ENCODE results near the gene KLRD1.
"Not testable (repeated sequence)": the region's sequence is repeated elsewhere in the genome, so short reads cannot be mapped to it uniquely, and the experiment has no call there.

The KLRD1 gene, protein sequence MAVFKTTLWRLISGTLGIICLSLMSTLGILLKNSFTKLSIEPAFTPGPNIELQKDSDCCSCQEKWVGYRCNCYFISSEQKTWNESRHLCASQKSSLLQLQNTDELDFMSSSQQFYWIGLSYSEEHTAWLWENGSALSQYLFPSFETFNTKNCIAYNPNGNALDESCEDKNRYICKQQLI
- 0.28 to 0.97 reads per million in 2 donors for total RNA-seq

DNA sequence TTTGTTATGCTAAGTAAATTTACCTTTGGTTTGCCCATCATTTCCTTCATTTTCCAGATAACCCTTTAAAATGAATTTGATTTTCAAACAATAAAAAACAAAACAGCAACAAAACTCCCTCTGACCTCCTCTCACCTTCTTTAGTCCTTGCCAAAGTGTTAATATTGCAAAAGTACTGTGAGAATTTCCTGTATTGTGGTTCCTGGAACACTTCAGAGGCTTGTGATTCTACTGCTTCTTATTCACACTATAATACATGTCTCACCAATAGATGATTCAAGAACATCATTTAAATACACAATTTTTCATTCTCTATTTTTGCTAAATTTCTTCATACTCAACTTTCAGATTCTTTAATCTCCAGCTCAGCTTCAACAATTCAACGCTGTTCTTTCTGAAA lies at the start of gene KLRD1:
KLRD1 (plus strand) TSS at position 241 of the 400 bp plus-strand sequence. CDS start 208 bp downstream, outside the sequence.
- DNase-seq, result no peak

DNA sequence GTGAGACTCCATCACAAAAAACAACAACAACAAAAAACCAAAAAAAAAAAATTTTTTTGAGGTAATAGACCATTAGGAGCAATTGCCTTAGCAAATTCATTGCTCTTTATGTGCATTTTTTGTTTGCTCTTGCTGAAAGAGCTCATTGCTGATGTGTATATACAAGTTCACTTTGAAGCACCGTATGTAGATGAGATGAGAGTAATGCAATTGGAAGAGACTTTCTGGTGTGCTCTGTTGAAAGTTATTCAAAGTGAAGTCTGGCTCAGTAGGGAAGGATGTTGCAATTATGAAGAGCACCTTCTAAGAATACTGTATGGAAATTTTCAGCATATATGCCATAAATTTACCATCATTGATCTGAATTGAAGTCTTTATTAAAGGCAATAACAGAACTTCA lies 46.7 kb upstream of the KLRD1 start:
- no peak for DNase-seq

DNA sequence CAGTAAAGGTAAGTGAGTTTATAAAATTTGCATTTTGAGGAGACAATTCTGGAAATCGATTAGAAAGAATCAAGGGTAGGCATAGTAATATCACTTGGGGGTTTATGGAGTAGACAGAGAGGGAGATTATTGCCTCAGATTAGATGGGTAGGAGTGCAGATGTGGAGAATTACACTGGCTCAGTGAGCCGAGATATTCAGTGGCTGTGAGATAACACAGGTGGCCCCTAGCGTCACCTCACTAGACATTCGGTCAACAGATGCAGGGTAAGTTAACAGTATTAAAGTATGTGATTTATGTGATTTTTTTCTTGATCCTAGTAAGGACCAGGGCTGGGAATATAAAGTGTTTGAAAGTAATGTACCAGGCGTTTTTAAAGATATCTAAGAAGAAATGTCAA lies 39.6 kb upstream of the KLRD1 start:
- DNase-seq, result no peak

DNA sequence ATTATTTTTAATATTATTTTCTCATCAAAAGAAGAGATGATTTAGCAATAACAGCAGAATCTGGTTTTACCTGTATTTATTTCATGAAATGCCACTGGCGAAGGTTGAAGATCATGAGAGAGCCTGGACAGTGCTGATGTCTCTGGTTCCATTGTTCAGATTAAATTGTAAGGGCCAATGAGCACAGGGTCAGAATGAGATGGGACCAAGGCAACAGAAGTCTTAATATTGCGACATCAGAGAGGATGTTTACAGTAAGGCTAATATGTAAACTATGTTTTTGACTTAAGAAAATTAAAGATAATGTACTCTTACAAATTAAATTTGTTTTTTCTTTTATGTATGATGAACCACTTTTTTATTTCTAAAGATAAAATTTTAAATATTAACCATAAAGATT lies 35.2 kb upstream of the KLRD1 start:
- DNase-seq, result no peak

DNA sequence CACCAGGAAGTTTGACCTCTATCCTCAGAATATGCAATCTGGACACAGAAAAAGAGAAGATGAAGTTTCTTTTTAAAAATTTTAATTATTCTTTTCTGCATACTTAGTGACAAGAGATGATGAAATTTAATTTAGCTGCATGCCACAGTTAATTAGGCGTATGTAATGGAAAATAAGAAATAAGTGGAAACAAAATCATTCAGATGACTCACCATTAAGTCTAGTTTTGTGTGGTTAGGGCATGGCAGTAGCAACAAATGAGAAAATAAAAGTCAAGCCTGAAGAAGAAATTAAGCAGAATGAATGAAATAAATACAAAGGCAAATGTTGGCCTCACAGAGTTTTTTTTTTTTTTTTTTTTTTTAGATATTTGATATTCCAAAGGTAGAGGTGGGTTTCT lies 30.9 kb upstream of the KLRD1 start:
- DNase-seq, result no peak

DNA sequence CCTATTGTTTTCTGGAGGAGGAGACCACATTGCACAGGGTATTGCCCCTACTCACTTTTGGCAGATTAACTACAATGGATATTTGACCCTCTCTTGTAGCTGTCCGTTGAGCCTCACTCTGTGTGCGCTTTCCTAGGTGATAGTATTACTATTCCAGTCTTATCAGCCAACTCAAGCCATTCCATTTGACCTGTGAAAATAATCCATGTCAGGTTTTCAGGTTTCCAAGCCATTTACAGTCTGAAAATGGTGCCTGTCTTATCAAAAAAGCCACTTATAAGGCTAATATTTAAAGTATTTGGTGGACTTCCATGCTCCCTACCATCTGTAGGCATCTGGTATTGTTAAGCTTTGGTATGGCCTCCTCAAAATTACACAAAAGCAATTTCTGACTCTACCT lies 29.6 kb upstream of the KLRD1 start:
- no peak for DNase-seq

DNA sequence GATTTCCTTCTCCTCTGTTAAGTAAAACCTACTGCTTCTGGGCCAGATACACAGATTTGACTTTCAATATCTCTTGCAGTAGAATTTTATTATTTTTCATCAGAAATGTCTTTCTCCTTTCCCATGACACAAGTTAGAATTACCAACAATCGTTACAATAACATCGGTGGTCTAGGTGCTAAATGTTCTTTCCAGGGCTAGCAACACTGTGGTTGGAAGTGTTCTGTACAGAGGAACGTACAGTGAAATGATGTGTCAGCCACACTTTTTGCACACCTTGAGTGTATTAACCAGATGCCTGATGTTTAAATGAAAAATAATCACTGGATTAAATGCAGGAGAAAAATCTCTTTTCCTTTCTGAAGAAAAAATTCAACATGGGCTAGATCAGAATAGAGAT lies 27.7 kb upstream of the KLRD1 start:
- DNase-seq, result no peak

DNA sequence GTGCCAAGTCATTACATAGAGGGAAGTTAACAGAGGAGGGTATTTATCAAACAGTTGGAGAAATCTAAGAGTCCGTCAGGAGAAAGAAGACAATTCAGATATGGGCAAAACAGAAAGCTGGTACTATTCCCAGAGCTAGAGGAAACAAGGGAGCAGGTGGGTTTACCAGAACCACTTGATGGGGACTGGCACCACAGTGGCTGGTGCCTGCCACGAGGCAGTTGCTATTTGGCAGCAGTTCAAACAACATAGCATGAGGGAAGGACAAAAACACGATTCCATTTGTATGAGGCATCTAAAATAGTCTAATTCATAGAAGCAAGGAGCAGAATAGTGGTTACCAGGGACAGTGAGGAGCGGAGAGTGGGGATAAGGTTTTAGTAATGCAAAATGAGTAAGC lies 24.6 kb upstream of the KLRD1 start:
- no peak for DNase-seq

DNA sequence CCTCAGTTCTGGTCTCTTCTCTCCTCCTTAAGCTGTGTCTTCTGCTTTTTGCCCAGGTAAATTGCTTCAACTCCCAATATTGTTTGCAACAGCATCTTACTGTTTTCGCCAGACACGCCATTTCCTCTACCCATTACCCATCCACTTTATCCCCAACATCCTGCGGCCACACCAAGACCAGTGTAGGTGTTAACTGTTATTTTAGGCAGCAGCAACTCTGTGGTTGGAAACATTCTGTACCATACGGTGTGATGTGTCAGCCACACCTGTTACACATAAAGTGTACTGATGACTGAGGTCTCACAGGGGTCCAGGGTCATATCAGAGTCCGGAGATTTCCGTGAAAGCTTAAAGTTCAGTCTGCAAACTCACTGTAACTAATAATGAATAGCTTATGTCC lies 21.8 kb upstream of the KLRD1 start:
- DNase-seq, result no peak

DNA sequence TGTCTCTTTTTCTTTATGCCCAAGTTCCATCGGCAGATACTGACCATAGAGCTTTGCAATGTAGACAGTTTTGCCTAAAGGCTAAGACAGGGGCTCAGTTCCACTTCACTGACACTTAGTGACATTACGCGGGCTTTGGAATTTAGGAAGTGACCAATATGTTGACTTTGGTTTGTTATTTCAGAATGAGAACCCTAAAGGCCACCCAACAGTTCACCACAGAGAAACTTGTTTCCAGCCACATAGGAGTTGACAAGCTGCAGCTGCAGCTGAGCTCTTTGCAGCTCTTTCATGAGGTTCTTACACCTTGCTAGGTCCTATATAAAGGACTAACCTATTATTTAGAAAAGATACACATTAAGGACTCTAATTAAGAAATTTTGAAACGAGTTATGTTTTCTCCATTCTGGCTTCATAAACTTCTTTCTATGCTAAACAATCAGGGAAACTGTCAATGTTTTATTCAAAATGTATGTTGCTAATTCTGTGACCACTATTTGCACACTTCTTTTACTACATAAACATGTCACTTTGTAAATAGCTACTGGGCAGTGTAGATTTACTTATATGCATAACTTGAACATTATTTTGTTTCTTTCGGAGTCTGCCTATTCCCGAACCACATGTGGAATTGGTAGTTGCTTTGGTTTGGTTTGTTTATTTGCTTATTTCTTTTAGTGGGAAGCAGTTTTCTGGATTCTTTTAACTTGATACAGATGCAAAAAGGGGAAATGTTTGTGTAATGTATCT lies 18.5 kb upstream of the KLRD1 start:
- no peak for DNase-seq

DNA sequence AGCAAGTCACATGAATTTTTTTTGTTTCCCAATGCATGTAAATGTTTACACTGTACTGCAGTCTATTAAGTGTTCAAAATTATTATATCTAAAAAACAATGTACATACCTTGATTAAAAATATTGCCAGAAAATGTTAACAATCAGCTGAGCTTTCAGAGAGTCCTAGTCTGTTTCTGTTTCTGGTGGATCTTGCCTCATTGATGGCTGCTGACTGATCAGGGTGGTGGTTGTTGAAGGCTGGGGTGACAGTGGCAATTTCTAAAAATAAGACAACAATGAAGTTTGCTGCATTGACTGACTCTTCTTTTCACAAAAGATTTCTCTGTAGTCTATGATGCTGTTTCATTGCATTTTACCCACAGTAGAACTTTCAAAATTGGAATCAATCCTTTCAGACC lies 16.6 kb upstream of the KLRD1 start:
- DNase-seq, result no peak

DNA sequence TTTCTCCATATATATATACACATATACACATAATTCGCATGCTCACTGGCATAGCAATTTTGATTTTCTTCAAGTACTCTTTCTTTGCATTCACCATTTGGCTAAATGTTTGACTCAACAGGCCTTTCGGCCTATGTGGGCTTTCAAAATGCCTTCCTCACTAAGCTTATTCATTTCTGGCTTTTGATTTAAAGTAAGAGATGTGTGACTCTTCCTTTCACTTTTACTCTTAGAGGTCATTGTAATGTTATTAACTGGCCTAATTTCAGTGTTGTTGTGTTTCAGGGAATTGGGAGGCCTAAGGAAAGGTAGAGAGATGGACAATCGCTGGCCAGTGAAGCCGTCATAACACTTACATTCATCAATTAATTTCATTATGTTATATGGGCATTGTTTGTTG lies 14.5 kb upstream of the KLRD1 start:
- no peak for DNase-seq

DNA sequence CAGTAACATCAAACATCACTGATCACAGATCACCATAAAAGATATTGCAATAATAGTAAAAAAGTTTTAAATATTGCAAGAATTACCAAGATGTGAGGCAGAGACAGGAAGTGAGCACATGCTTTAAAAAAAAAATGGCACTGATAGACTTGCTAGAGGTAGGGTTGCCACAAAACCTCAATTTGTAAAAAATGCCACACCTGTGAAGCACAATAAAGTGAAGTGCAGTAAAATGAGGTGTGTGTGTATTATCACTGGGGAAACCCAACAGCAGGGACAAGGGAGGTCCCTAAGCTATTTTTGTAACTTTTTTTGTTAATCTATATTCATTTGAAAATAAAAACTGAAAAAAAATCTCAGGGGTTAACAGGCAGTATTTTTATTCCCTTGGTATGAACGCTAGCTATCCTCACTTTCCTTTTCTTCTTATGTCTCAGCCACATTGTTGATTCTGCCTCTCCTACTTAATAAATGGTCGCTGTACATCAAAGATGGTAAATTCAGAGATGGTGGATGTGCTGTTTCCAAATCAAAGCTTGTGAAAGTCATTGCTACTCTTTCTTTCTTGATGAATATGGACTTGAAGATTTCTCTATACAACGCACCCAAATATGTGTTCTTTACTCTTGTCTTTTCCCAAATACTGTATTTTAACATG lies 14.0 kb upstream of the KLRD1 start:
- no peak for DNase-seq

DNA sequence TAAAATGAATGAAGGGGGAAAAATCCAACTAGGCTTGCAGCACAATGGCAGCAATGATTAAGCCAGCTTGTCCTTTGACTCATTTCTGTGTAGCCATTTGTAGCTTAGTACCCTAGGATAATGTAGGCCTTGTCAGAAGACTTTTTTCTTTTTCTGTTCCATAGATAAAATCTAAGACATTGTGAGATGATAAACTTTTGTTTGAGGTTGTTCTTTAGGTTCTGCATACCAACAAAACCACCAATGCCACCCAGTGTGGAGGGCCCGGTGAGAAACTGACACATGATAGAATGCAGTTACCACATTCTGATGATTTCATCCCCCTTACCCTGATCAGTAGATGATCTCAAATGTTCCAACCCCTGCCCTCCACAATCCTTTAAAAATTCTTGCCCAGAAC lies 6.6 kb upstream of the KLRD1 start:
- no peak for DNase-seq

DNA sequence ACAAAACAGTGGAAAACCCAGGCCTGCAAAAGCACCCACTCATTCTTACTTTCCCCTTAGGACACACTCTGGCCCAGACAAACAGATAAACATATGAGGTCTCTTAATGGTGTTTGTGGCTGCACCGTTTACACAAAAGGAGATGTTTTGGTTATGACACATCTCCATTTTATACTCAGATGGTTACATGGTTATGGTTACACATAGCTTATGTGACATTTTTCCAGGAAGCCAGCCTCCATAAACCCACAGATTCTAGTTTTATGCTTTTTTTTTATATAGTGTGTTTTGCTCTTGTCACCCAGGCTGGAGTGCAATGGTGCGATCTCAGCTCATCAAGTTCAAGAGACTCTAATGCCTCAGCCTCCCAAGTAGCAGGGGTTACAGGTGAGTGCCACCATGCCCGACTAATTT lies 3.5 kb upstream of the KLRD1 start:
- no peak for DNase-seq

DNA sequence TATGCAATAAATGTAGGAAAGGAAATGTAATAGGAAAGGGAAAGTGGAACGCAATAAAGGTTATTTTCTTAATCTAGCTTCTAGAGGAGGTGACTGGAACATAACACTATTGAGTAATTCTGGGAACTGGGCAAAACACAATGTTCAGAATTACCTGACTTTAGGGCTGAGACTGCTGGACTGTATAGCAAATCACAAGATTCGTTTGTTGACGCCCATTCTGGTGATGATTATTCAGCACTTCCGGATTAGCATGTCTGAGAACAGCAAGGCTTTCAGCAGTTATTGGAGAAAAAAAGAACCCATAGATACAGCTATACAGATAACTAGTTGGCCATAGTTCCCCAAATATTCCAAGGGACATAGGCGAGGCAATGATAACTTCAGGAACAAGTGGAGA lies 2.3 kb upstream of the KLRD1 start:
- DNase-seq, result no peak

DNA sequence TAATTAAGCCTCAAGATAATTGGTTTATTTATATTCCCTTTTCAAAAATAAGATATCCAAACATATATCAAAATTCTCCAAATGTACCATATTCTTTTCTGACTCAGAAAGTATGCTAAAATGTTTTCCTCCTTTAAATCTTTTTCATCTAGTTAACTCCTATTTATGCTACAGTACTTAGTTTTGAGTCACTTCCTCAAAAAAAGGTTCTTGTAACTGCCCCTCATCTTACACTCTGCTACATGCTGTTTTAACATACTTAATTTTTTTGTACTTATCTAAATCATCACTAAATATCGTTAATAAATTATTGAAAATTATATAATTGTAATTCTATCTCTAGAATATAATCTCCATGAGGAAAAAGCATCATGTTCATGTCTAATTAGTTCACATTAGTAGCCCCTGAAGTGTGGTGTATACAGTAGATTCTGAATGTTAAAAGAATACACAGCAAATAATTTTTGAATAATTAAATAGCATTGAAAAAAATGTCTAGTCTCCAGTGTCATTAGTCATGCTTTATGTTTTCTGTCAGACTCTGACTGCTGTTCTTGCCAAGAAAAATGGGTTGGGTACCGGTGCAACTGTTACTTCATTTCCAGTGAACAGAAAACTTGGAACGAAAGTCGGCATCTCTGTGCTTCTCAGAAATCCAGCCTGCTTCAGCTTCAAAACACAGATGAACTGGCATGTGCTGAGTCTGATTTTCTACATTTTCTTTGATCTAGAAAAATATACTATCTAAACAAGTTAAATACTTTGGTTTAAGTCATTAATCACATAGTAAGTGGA lies 3.5 kb downstream of the KLRD1 start:
- DNase-seq, result no peak

DNA sequence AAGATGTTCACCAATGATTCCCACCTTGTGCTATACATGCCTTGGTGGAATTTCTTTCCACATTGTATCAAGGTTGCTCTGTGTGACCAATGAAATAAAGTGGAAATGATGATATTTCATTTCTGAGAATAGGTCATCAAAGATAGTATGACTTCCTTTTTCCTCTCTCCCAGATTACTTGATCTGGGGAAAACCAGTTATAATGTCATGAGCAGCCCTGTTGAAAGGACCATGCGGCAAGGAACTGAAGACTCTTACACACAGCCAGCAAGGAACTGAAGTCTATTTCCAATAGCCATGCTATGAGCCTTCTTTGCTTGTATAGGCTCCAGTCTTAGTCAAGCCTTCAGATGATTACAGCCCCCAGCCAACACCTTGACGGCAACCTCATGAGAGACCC lies 11.7 kb downstream of the KLRD1 start:
- no peak for DNase-seq

DNA sequence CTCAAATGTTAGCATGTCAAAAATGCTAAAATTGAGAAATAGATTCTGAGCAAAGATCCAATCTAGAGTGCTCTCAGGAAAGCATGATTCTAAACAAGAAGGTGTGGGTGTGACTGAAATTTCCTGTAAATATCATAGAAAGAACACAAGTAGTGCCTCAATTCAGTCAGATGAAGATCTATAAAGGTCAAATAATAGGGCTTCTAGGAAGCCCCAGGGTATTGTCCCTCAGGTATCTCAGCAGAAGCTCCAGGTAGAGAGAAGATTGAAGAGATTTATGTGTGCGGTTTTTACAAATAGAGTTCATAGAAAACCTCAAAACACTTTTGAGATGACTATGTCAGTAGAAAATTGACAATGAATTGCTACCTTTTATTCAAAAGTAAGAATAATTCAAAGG lies 13.0 kb downstream of the KLRD1 start:
- DNase-seq, result no peak

DNA sequence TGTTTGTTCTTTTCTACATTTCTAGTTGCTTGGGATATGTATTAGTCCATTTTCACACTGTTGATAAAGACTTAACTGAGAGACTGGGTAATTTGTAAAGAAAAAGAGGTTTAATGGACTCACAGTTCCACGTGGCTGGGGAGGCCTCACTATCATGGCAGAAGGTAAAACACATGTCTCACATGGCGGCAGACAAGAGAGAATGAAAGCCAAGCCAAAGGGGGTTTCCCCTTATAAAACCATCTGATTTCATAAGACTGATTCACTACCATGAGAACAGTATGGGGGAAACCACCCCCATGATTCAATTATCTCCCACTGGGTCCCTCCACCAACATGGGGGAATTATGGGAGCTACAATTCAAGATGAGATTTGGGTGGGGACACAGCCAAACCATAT lies 21.0 kb downstream of the KLRD1 start:
- not testable (repeated sequence) for DNase-seq

DNA sequence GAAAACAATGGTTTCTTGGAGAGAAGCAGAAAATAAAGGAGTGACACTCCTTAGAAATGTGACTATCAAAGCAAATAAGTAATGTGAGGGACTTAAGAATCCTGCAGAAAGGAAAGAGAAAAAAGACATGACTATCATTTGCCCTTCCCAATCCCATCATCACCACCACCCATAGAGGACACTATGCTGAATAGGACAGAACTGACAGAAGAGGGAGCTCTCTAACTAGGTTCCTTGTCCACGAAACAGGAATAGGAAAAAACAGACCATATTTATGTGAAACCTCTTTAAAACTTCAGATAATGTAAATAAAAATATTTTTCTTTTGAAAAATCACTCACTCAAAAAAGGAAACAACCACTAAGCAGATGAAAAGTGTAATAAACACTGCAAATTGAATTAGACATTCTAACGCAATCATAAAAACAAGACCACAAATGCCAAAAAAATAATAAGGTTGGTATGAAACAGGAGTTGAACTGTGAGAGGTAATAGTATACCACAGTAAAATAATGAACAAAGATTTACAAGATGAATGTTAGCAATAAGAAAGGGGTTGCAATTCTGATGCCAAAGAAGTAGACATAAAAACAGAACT lies 24.1 kb downstream of the KLRD1 start:
- no peak for DNase-seq

DNA sequence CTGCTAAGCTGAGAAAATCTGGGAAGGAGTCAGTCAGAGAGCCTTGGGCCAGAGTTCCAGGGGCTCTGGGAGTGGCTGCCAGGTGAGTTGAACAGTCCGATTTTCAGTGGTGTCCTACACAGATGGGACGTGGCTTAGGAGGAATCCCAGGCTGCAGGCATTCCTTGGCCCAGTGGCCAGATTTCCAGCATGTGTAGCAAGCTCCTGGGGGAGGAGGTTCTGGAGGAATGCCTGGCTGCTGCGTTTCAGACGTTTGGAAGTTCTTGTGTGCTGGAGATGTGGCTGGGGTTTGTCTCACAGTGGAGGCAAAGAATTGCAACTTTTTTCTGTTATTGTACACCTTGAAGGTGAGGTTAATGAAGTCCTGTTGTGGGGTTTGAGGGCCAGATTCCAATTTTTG lies 28.5 kb downstream of the KLRD1 start:
- DNase-seq, result not testable (repeated sequence)

DNA sequence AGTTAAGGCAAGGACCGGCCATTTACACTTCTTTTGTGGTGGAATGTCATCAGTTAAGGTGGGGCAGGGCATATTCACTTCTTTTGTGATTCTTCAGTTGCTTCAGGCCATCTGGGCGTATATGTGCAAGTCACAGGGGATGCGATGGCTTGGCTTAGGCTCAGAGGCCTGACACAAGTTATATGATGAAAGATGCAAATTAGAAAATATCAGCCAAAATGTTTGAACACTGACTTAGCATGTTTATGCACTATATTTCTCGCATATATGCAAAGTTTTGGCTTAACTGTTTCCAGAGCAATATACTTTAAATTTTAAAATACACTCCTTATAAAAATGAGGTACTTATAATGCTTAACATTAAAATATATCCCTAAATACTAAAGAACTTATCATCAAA lies 30.8 kb downstream of the KLRD1 start:
- DNase-seq, result not testable (repeated sequence)

Data from T-helper 9 cell (primary cell).